ENCODE data around the gene PDE4D. TPM values are rescaled to one million over a fixed set of nuclear protein-coding genes. Genes with fewer than 3 reads are reported as not detected.

Gene PDE4D
- total and polyA plus RNA-seq, 2 of the 4 experiments (the other 2 are of a cell fraction) = 1.4 to 7.9 TPM

- no TSS peak for BruUV-seq (replicated peaks)
- intact Hi-C loops (cut with micrococcal nuclease) = no loop called here
- TF ChIP-seq RCOR1 (IDR thresholded peaks at IDR 0.05; ENCODE audit: insufficient replicate concordance, low read length) = no peak
- TF ChIP-seq BHLHE40 (IDR thresholded peaks at IDR 0.05; ENCODE audit: low read depth, low read length) = no peak
- no peak for TF ChIP-seq SMC3 (IDR thresholded peaks at IDR 0.05; ENCODE audit: low read depth, low read length)
- TF ChIP-seq NFE2L2 (IDR thresholded peaks at IDR 0.05; ENCODE audit: low read depth, low read length) = no peak
- no peak for TF ChIP-seq CEBPB (IDR thresholded peaks at IDR 0.05; ENCODE audit: low read depth, low read length)
- TF ChIP-seq MXI1 (IDR thresholded peaks at IDR 0.05; ENCODE audit: borderline replicate concordance, low read depth, low read length) = no peak
- TF ChIP-seq CHD1 (IDR thresholded peaks at IDR 0.05; ENCODE audit: low read depth, low read length) = no peak
- no peak for TF ChIP-seq MAFK (IDR thresholded peaks at IDR 0.05; ENCODE audit: low read depth, low read length)
- TF ChIP-seq RFX5 (IDR thresholded peaks at IDR 0.05; ENCODE audit: low read depth, low read length) = no peak
- TF ChIP-seq FOS (IDR thresholded peaks at IDR 0.05; ENCODE audit: low read depth, low read length) = no peak
- no peak for TF ChIP-seq CTCF (conservative IDR thresholded peaks at IDR 0.05; ENCODE audit: low read depth, low read length)
- TF ChIP-seq RAD21 (IDR thresholded peaks at IDR 0.05; ENCODE audit: low read length) = no peak
- no peak for TF ChIP-seq USF2 (IDR thresholded peaks at IDR 0.05; ENCODE audit: low read depth, low read length)
- no peak for TF ChIP-seq ELK1 (IDR thresholded peaks at IDR 0.05; ENCODE audit: borderline replicate concordance, low read depth, low read length)
- no peak for TF ChIP-seq MAZ (IDR thresholded peaks at IDR 0.05; ENCODE audit: borderline replicate concordance, low read depth, low read length)
- TF ChIP-seq POLR2A (IDR thresholded peaks at IDR 0.05; ENCODE audit: low read depth, low read length) = no peak
- ATAC-seq (ENCODE audit: low read depth) = no peak
- H2BK120ac ChIP-seq (ENCODE audit: low read depth, low read length) = no peak overlapping the region
- H3K79me1 ChIP-seq (ENCODE audit: low read depth in 1 of 2, low read length in 2 of 2) = no peaks in the 10 kb centered on the region
- H3K9me1 ChIP-seq (ENCODE audit: insufficient read depth, low read length) = no peaks in the 10 kb centered on the region
- no peak overlapping the region for H2BK15ac ChIP-seq (ENCODE audit: low read depth, low read length)
- H3K4me1 ChIP-seq (ENCODE audit: control insufficient read depth, insufficient read depth, low read length) = no peaks in the 10 kb centered on the region
- H2BK5ac ChIP-seq (ENCODE audit: low read depth, low read length, poor library complexity, severe bottlenecking) = no peak overlapping the region
- H3K23ac ChIP-seq (ENCODE audit: low read depth, low read length) = no peak overlapping the region
- in situ Hi-C loops (cut with MboI; ENCODE audit: low sequenced_read_pairs) = loop anchor here (5.0 to 25.0 kb wide), 2 partner anchors 179 to 484 kb away; no protein-coding TSS in a partner anchor
- H3K56ac ChIP-seq (ENCODE audit: extremely low read depth, insufficient read depth, low read length) = no peak overlapping the region
- H2BK20ac ChIP-seq (ENCODE audit: low read depth, low read length) = no peak overlapping the region
- no peaks in the 10 kb centered on the region for H3K9me3 ChIP-seq (ENCODE audit: control insufficient read depth, insufficient read depth, low read length)
- no peak overlapping the region for H3K18ac ChIP-seq (ENCODE audit: low read depth, low read length)
- no CpG with 5 or more reads among the region's 4 CpGs for WGBS, 2 experiments (ENCODE audit: extremely low coverage in 2 of 2, insufficient read length in 1 of 2)
- H3K36me3 ChIP-seq (ENCODE audit: control insufficient read depth, insufficient read depth, low read length) = no peaks in the 10 kb centered on the region
- dilution Hi-C loops (cut with HindIII; ENCODE audit: low sequenced_read_pairs, unreplicated experiment) = loop anchor here (25.0 kb wide), 1 partner anchor 184 kb away; no protein-coding TSS in a partner anchor
- ChIA-PET CTCF (interaction anchor here (0.8 kb wide), 1 partner anchor 9 kb away, joined by 3 read pairs; no protein-coding TSS in a partner anchor), POLR2A (ENCODE audit: unreplicated experiment) (no interaction called here)
- no peak for DNase-seq
- no peak overlapping the region for H2AK9ac ChIP-seq (replicated peaks; ENCODE audit: low read depth, low read length, poor library complexity)
- H2AK5ac ChIP-seq (ENCODE audit: low read depth, low read length) = no peak overlapping the region
- no peak overlapping the region for H2AFZ ChIP-seq (replicated peaks; ENCODE audit: low read length, poor library complexity)
- H3K4me2 ChIP-seq (ENCODE audit: low read depth, low read length) = no peak overlapping the region
- no peak overlapping the region for H3K27ac ChIP-seq (ENCODE audit: insufficient read depth, low read length)
- H3K4ac ChIP-seq (ENCODE audit: low read depth, low read length) = no peak overlapping the region
- H3K27me3 ChIP-seq (ENCODE audit: control insufficient read depth, insufficient read depth, low read length) = peaks cover 11% of the 10 kb centered on the region
- H4K5ac ChIP-seq (ENCODE audit: low read depth, low read length) = no peak overlapping the region
- H4K91ac ChIP-seq (ENCODE audit: insufficient read depth, low read depth, low read length) = no peak overlapping the region
- H4K8ac ChIP-seq (ENCODE audit: low read depth in 2 of 2, low read length in 2 of 2) = no peak overlapping the region
- H3K9ac ChIP-seq (ENCODE audit: low read depth, low read length) = no peak overlapping the region
- H3K14ac ChIP-seq (replicated peaks; ENCODE audit: low read depth, low read length) = no peak overlapping the region
- H4K20me1 ChIP-seq (ENCODE audit: insufficient read depth, low read length) = no peaks in the 10 kb centered on the region
- no peak overlapping the region for H3K4me3 ChIP-seq (ENCODE audit: insufficient read depth, low read depth, low read length)
Measured at GRCh38 chr5:59371525-59372127, 521.9 kb downstream of the PDE4D start.

Measured in IMR-90 (cell line).